Common myeloid progenitor, CD34-positive (primary cell): ENCODE measurements around the gene PPP1R14D.

Experiments
- CTCF ChIA-PET: fragments of 350-600 bp; sonication (Branson Sonifier 250); formaldehyde crosslinking; loops from one replicate; lab custom pipeline; 2021; ENCODE audit warnings: antibody characterized with exemption; lab: Charles Lee
- POLR2A ChIA-PET: fragments of 350-600 bp; sonication (Branson Sonifier 250); formaldehyde crosslinking; loops from one replicate; lab custom pipeline; 2021; ENCODE audit warnings: antibody characterized with exemption; lab: Charles Lee
- DNase-seq, 3 donors: peaks; one replicate each; pipeline versions ENCODE4 v3.0.0 to v3.0.0-alpha.2; 2013
- H3K27ac ChIP-seq, 2 experiments: 1 replicate in 1 of 2; 2 replicates in 1 of 2; pipeline ENCODE4 v1.7.0; 2013; ENCODE audit warnings: inconsistent platforms in 2 of 2, low read length in 2 of 2, mild to moderate bottlenecking in 2 of 2, low read depth in 1 of 2, moderate library complexity in 1 of 2; ENCODE audit not compliant: severe bottlenecking in 2 of 2, insufficient read depth in 1 of 2, poor library complexity in 1 of 2
- H3K27me3 ChIP-seq, 5 experiments: replicated peaks in 2 of 5; 1 replicate in 3 of 5; 2 replicates in 2 of 5; pipeline versions ENCODE4 v1.6.1 to v1.7.0; 2013; ENCODE audit warnings: low read length in 4 of 5, mild to moderate bottlenecking in 2 of 5, moderate library complexity in 2 of 5, inconsistent platforms in 1 of 5; ENCODE audit not compliant: insufficient read depth in 5 of 5, control insufficient read depth in 4 of 5
- H3K36me3 ChIP-seq, 4 experiments: 1 replicate in 2 of 4; 2 replicates in 2 of 4; pipeline versions ENCODE4 v1.6.1 to v1.7.0; 2013; ENCODE audit warnings: low read length in 3 of 4, control low read depth in 1 of 4, mild to moderate bottlenecking in 1 of 4; ENCODE audit not compliant: control insufficient read depth in 4 of 4, insufficient read depth in 4 of 4
- H3K4me1 ChIP-seq, 4 experiments: 1 replicate in 3 of 4; 2 replicates in 1 of 4; pipeline versions ENCODE4 v1.6.1 to v1.7.1; 2013; ENCODE audit warnings: low read length in 3 of 4, mild to moderate bottlenecking in 3 of 4, control low read depth in 1 of 4, inconsistent platforms in 1 of 4, moderate library complexity in 1 of 4; ENCODE audit not compliant: control insufficient read depth in 4 of 4, insufficient read depth in 4 of 4; ENCODE audit errors: control extremely low read depth in 1 of 4
- H3K4me3 ChIP-seq, 7 experiments: 1 replicate in 4 of 7; 2 replicates in 3 of 7; pipeline versions ENCODE4 v1.5.1 to v1.7.0; 2013; ENCODE audit warnings: mild to moderate bottlenecking in 7 of 7, low read length in 6 of 7, moderate library complexity in 6 of 7, inconsistent platforms in 2 of 7, low read depth in 2 of 7, control low read depth in 1 of 7; ENCODE audit not compliant: insufficient read depth in 4 of 7, control insufficient read depth in 1 of 7; ENCODE audit errors: extremely low read depth in 1 of 7
- H3K9me3 ChIP-seq, 5 experiments: 1 replicate in 4 of 5; 2 replicates in 1 of 5; pipeline versions ENCODE4 v1.6.1 to v1.7.1; 2013; ENCODE audit warnings: low read length in 4 of 5, mild to moderate bottlenecking in 2 of 5, inconsistent platforms in 1 of 5, low read depth in 1 of 5, moderate library complexity in 1 of 5; ENCODE audit not compliant: control insufficient read depth in 4 of 5, insufficient read depth in 2 of 5; ENCODE audit errors: control extremely low read depth in 1 of 5
- WGBS: methylation state at CpG from one replicate; pipeline ENCODE4 v1.1.5; 2013; ENCODE audit not compliant: insufficient coverage; 5-methylcytosine and 5-hydroxymethylcytosine counted together

Gene PPP1R14D

GRCh38 chr15:40766906-40767837 is 61.3 kb downstream of the PPP1R14D start:
- no peak overlapping the region for H3K4me3 ChIP-seq
- ChIA-PET POLR2A (no interaction called here), CTCF (interaction anchor here (1.4 to 14.6 kb wide), 5 partner anchors 17 to 72 kb away, joined by 3 to 123 read pairs (median 6); partner anchors contain the start of gene RAD51)
- H3K27me3 ChIP-seq, result no peaks in the 10 kb centered on the region
- H3K36me3 ChIP-seq, result peaks cover 0 to 35% (median 14%) of the 10 kb centered on the region in 4 experiments
- no peak overlapping the region for H3K27ac ChIP-seq
- DNase-seq, result no peak
- 97% methylated on average over 25 of the region's 32 CpGs for WGBS
- H3K4me1 ChIP-seq, result peaks cover 5 to 85% (median 73%) of the 10 kb centered on the region in 4 experiments
- H3K9me3 ChIP-seq, result no peaks in the 10 kb centered on the region

- no peak for DNase-seq
- POLR2A ChIA-PET, result no interaction called here
- no peak overlapping the region for H3K27ac ChIP-seq
- 94% methylated on average over 7 of the region's 7 CpGs for WGBS
- peaks cover 0 to 31% (median 11%) of the 10 kb centered on the region in 4 experiments for H3K36me3 ChIP-seq
- H3K9me3 ChIP-seq, result no peaks in the 10 kb centered on the region
- H3K4me1 ChIP-seq, result peaks cover 5 to 82% (median 71%) of the 10 kb centered on the region in 4 experiments
- CTCF ChIA-PET, result interaction anchor here (1.4 to 14.6 kb wide), 4 partner anchors 16 to 71 kb away, joined by 4 to 123 read pairs (median 8); partner anchors contain the start of gene RAD51
- no peaks in the 10 kb centered on the region for H3K27me3 ChIP-seq
- no peak overlapping the region for H3K4me3 ChIP-seq
These were observed 62.2 kb downstream of the PPP1R14D start for GRCh38 chr15:40766194-40766815.
